IPS-18c (cell line): Measurements from ENCODE around the gene ZC4H2.
"Not testable (repeated sequence)": the region's sequence is repeated elsewhere in the genome, so short reads cannot be mapped to it uniquely, and the experiment has no call there.

Experiments
- H3K4me3 ChIP-seq: 2 replicates; pipeline ENCODE4 v1.7.0; 2013; ENCODE audit warnings: low read depth, mild to moderate bottlenecking, low read length, moderate library complexity; ENCODE audit not compliant: insufficient read depth
- H3K9me3 ChIP-seq: one replicate; pipeline ENCODE4 v1.6.1; 2013; ENCODE audit warnings: mild to moderate bottlenecking, low read length, moderate library complexity; ENCODE audit not compliant: control insufficient read depth, insufficient read depth

The ZC4H2 gene

GRCh38 chrX:64975989-64976672, at the start of gene ZC4H2:
Gene ZC4H2 (minus strand): TSS chrX:64976450. CDS start chrX:64976377, 73 bp downstream.
- peak within 1 kb of the TSS; percentile 67 for H3K4me3 ChIP-seq
- H3K9me3 ChIP-seq, result peaks cover 13% of the 10 kb centered on the region

GRCh38 chrX:65017451-65017850, 41.2 kb upstream of the ZC4H2 start:
- peaks cover 2% of the 10 kb centered on the region for H3K9me3 ChIP-seq
- H3K4me3 ChIP-seq, result no peak overlapping the region

GRCh38 chrX:65014230-65014629, 38.0 kb upstream of the ZC4H2 start:
- Histone ChIP-seq H3K9me3 (peaks cover 6% of the 10 kb centered on the region), H3K4me3 (no peak overlapping the region)

GRCh38 chrX:65009459-65009858, 33.2 kb upstream of the ZC4H2 start:
- Histone ChIP-seq H3K9me3 (peaks cover 6% of the 10 kb centered on the region), H3K4me3 (no peak overlapping the region)

- not testable (repeated sequence) for H3K9me3 ChIP-seq, H3K4me3 ChIP-seq
These were observed 26.0 kb upstream of the ZC4H2 start for GRCh38 chrX:65002208-65002607.

- Histone ChIP-seq H3K9me3 (no peaks in the 10 kb centered on the region), H3K4me3 (no peak overlapping the region)
These were observed 20.6 kb upstream of the ZC4H2 start for GRCh38 chrX:64996805-64997204.

- Histone ChIP-seq H3K4me3 (no peak overlapping the region), H3K9me3 (no peaks in the 10 kb centered on the region)
These were observed 18.0 kb upstream of the ZC4H2 start for GRCh38 chrX:64994131-64994798.

- Histone ChIP-seq H3K9me3 (peaks cover 13% of the 10 kb centered on the region), H3K4me3 (no peak overlapping the region)
These were observed 1.6 kb upstream of the ZC4H2 start for GRCh38 chrX:64977830-64978229.

- Histone ChIP-seq H3K4me3 (peak overlapping the region; percentile 67; the same call in 1 of the 2 replicates), H3K9me3 (peaks cover 13% of the 10 kb centered on the region)
These were observed 801 bp upstream of the ZC4H2 start for GRCh38 chrX:64977051-64977450.

- Histone ChIP-seq H3K9me3 (peaks cover 13% of the 10 kb centered on the region), H3K4me3 (peak overlapping the region; percentile 67)
These were observed 407 bp upstream of the ZC4H2 start for GRCh38 chrX:64976673-64977040.

- H3K4me3 ChIP-seq, result peak overlapping the region; percentile 67
- peaks cover 13% of the 10 kb centered on the region for H3K9me3 ChIP-seq
These were observed 759 bp downstream of the ZC4H2 start for GRCh38 chrX:64975491-64975890.

- no peak overlapping the region for H3K4me3 ChIP-seq
- peaks cover 3% of the 10 kb centered on the region for H3K9me3 ChIP-seq
These were observed 50.8 kb downstream of the ZC4H2 start for GRCh38 chrX:64925480-64925879.

GRCh38 chrX:64908121-64908520, 68.1 kb downstream of the ZC4H2 start:
- Histone ChIP-seq H3K9me3 (peaks cover 5% of the 10 kb centered on the region), H3K4me3 (no peak overlapping the region)

GRCh38 chrX:64894454-64895038, 81.7 kb downstream of the ZC4H2 start:
- Histone ChIP-seq H3K9me3 (no peaks in the 10 kb centered on the region), H3K4me3 (no peak overlapping the region)

- H3K4me3 ChIP-seq, result no peak overlapping the region
- peaks cover 4% of the 10 kb centered on the region for H3K9me3 ChIP-seq
These were observed 90.4 kb downstream of the ZC4H2 start for GRCh38 chrX:64885850-64886249.

- not testable (repeated sequence) for H3K4me3 ChIP-seq
These were observed 97.5 kb downstream of the ZC4H2 start for GRCh38 chrX:64878709-64879108.

GRCh38 chrX:64867217-64867616, 109.0 kb downstream of the ZC4H2 start:
- Histone ChIP-seq H3K9me3 (no peaks in the 10 kb centered on the region), H3K4me3 (no peak overlapping the region)

More at GRCh38 chrX:64878709-64879108, 97.5 kb downstream of the ZC4H2 start:
- not testable (repeated sequence) for H3K9me3 ChIP-seq
